OCI-LY1 (cell line): ENCODE results near the gene LRIG1.

Experiments used
- CTCF ChIP-seq: fragments of 200-600 bp; sonication (generic), shearing (Covaris generic); IDR thresholded peaks from 2 replicates; pipeline ENCODE4 v1.5.1; 2017; ENCODE audit warnings: mild to moderate bottlenecking, antibody characterized with exemption, low read length, moderate library complexity, mixed read lengths
- EZH2 ChIP-seq: fragments of 200-600 bp; sonication (generic), shearing (Covaris generic); IDR thresholded peaks from 2 replicates; pipeline ENCODE4 v1.8.0; 2017; ENCODE audit warnings: borderline replicate concordance, mixed run types, mild to moderate bottlenecking, antibody characterized with exemption, low read length, moderate library complexity, mixed read lengths

DNA sequence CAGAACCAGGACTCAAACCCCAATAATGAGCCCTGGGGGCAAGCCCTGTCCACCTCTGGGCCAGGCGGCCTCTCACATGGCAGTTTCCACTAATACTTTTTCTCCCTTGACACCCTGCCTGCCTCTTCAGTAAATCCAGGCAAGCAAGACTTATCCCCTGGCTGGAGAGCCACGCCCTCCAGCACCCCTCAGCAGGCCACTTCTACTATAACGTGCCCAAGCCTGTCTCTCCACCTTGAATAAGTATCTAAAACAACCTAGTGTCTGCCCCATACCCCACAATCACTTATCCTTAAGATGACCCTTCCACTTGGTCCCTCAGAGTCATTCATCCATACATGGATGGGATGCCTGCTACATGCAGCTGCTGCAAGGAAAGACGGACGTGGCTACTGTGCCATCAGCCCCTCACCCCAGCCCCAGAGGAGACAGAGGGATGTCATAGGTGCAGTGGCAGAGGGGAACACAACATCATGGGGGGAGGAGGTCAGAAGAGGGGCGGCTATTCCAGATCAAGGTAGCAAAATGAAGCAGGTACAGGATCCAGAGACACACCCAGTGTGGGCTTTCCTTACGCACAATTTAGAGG lies 63.4 kb downstream of the LRIG1 start:
- TF ChIP-seq EZH2: no peak
- TF ChIP-seq CTCF: no peak
